SU-DHL-6 (cell line): ENCODE results near the gene DTNBP1.

Experiments used
- H2AFZ ChIP-seq: fragments of 200-600 bp; sonication (generic); 2 replicates; pipeline ENCODE4 v1.6.1; 2014; ENCODE audit warnings: low read depth, mild to moderate bottlenecking, moderate library complexity, mixed read lengths, antibody characterized with exemption, low read length; ENCODE audit not compliant: severe bottlenecking
- H3F3A ChIP-seq: fragments of 200-600 bp; shearing (Covaris generic); 2 replicates; pipeline ENCODE4 v1.6.0; 2016; ENCODE audit warnings: antibody characterized with exemption, mild to moderate bottlenecking; ENCODE audit not compliant: insufficient read depth
- H3K27ac ChIP-seq: fragments of 200-600 bp; sonication (generic); 2 replicates; pipeline ENCODE4 v1.5.1; 2016; ENCODE audit warnings: low read depth, mild to moderate bottlenecking, low read length, moderate library complexity, mixed read lengths
- H3K27me3 ChIP-seq: fragments of 200-600 bp; sonication (generic), shearing (Covaris generic); 2 replicates; pipeline ENCODE4 v1.6.0; 2014; ENCODE audit warnings: mild to moderate bottlenecking, low read length
- H3K36me3 ChIP-seq: fragments of 200-600 bp; sonication (generic); 2 replicates; pipeline ENCODE4 v1.6.1; 2014; ENCODE audit warnings: mild to moderate bottlenecking, low read length, mixed read lengths
- H3K4me2 ChIP-seq: fragments of 300-600, 200-600 bp; shearing (Covaris generic), sonication (generic); 2 replicates; pipeline ENCODE4 v1.6.0; 2014; ENCODE audit warnings: low read length, low read depth, mild to moderate bottlenecking; ENCODE audit not compliant: poor library complexity, severe bottlenecking
- H3K4me3 ChIP-seq: fragments of 200-600 bp; sonication (generic); 2 replicates; pipeline ENCODE4 v1.5.1; 2014; ENCODE audit warnings: antibody characterized with exemption, low read length, mild to moderate bottlenecking, mixed read lengths; ENCODE audit not compliant: insufficient read depth, poor library complexity, severe bottlenecking
- H3K79me2 ChIP-seq: fragments of 200-600 bp; sonication (generic); 2 replicates; pipeline ENCODE4 v1.6.1; 2014; ENCODE audit warnings: mild to moderate bottlenecking, low read length, moderate library complexity; ENCODE audit not compliant: insufficient read depth
- H3K9ac ChIP-seq: fragments of 200-600 bp; sonication (generic); 2 replicates; pipeline ENCODE4 v1.7.0; 2014; ENCODE audit warnings: mild to moderate bottlenecking, low read length
- H3K9me2 ChIP-seq: fragments of 200-600 bp; sonication (generic); replicated peaks from 2 replicates; pipeline ENCODE4 v1.6.1; 2014; ENCODE audit warnings: low read length; ENCODE audit not compliant: insufficient read depth
- H3K9me3 ChIP-seq: fragments of 200-600 bp; sonication (generic); 2 replicates; pipeline ENCODE4 v1.6.1; 2014; ENCODE audit warnings: low read length, mixed read lengths; ENCODE audit not compliant: insufficient read depth
- H4K20me1 ChIP-seq: fragments of 200-600 bp; sonication (generic); 2 replicates; pipeline ENCODE4 v1.6.1; 2014; ENCODE audit warnings: low read depth, mild to moderate bottlenecking, antibody characterized with exemption, low read length, moderate library complexity, mixed read lengths
- CTCF ChIP-seq: fragments of 200-600 bp; sonication (generic); IDR thresholded peaks from one replicate; pipeline ENCODE4 v1.5.1; 2017; ENCODE audit warnings: antibody characterized with exemption, mild to moderate bottlenecking, low read length, moderate library complexity; ENCODE audit not compliant: insufficient read depth, poor library complexity, severe bottlenecking
- EZH2phosphoT487 ChIP-seq: fragments of 200-600 bp; sonication (generic), shearing (Covaris generic); conservative IDR thresholded peaks from 2 replicates; pipeline ENCODE4 v1.6.1; 2018; ENCODE audit warnings: mild to moderate bottlenecking, antibody characterized with exemption, low read length, moderate library complexity, mixed read lengths

Gene DTNBP1

DNA sequence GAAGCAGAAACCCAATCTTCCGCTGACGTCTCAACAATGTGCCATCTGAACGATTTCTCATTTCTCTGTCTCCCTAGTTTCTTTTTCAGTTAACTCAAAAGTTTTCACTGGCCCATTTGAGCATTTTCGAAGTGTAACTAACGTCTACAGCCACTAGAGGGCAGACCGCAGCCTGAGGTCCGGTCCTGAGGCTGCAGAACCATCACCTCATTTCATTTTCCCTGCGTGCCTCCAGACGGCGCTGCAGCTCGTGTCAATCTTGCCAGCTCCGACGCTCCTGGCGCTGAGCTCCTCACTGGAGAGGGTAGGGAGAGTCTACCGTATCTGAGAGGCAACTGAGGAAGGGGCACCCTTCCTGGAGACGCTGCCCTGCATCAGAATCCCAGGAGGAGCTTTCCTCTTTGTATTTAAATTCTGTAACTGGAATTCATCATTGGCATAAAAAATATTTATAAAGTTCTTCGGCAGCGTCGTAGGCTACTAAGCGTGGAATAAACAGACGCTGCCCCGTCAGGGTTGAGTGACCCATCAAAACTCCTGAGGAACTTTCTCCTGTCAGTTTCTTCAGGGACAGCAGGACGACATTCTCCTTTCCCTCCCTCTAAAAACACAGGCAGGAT, 28.5 kb upstream of the DTNBP1 start:
- H3K36me3 ChIP-seq: no peaks in the 10 kb centered on the region
- TF ChIP-seq CTCF (peak; percentile 100), EZH2phosphoT487 (no peak)
- H3F3A ChIP-seq: no peaks in the 10 kb centered on the region
- H3K27ac ChIP-seq: no peak overlapping the region
- peak overlapping the region; percentile 50 for H3K4me2 ChIP-seq
- H3K9me3 ChIP-seq: no peaks in the 10 kb centered on the region
- no peaks in the 10 kb centered on the region for H4K20me1 ChIP-seq
- peak overlapping the region; percentile 31 for H3K9ac ChIP-seq
- H2AFZ ChIP-seq: peak overlapping the region; percentile 79
- no peaks in the 10 kb centered on the region for H3K27me3 ChIP-seq
- H3K4me3 ChIP-seq: peak overlapping the region; percentile 20
- no peaks in the 10 kb centered on the region for H3K9me2 ChIP-seq
- no peaks in the 10 kb centered on the region for H3K79me2 ChIP-seq

DNA sequence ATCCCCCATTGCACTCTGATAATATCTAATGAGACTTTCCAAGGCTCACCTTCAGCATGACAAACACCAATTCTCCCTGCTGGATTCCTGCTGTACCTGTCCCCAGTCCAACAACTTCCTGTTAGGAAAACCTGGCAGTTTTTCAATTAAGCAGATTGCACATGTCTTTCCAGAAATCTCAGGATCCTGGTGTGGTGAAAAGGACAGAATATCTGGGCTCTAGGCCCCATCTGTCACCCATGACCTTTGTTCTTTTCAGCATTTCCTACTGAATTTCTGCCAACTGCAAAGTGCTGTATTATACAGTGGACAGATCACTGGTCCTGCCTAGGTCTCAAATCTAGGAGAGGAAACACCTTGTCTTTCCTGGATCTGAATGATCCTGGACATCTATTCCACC, 27.7 kb upstream of the DTNBP1 start:
- Histone ChIP-seq H3K27me3 (no peaks in the 10 kb centered on the region), H3K27ac (no peak overlapping the region), H3K9ac (peak overlapping the region; percentile 31), H2AFZ (peak overlapping the region; percentile 49), H4K20me1 (no peaks in the 10 kb centered on the region), H3K79me2 (no peaks in the 10 kb centered on the region), H3K4me3 (no peak overlapping the region), H3K9me2 (no peaks in the 10 kb centered on the region), H3K4me2 (peak overlapping the region; percentile 50), H3F3A (no peaks in the 10 kb centered on the region), H3K9me3 (no peaks in the 10 kb centered on the region), H3K36me3 (no peaks in the 10 kb centered on the region)
- TF ChIP-seq CTCF (no peak), EZH2phosphoT487 (no peak)

DNA sequence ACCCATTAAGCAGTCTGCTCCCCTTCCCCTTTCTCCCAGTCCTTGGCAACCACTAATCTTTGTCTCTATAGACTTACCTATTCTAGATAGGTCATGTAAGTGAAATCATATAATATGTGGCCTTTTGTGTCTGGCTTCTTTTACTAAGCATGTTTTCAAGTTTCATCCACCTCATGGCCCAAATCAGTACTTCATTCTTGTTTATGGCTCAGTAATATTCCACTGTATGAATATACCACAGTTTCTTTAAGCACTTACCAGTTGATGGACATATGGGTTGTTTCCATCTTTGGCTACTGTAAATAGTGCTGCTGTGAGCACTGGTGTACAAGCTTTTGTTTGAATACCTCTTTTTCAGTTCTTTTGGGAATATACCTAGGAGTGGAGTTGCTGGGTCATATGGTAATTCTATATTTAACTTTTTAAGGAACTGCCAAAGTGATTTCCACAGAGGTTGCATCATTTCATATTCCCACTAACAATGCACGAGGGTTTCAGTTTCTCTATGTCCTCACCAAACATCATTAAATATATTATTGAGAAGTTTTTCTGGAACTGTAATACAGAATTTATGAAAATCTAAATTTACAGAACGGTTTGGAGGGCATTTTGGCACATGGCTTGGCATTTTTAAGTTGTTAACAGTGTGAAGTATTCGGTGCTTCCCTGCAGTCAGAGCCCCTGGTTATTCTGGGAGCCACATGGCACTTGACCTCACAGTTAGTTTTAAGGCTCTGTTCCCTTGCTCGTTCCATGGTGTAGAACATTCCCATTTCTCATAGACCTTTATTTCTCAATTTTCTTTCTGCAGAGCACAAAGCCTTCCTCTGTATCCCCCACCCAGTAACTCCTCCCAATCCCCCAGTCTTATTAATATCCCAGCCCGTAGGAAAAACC, 27.0 kb upstream of the DTNBP1 start:
- Histone ChIP-seq H3K4me3 (no peak overlapping the region), H3K9me2 (no peaks in the 10 kb centered on the region), H4K20me1 (no peaks in the 10 kb centered on the region), H2AFZ (peak overlapping the region; percentile 49), H3K27ac (no peak overlapping the region), H3K9ac (no peak overlapping the region), H3K36me3 (no peaks in the 10 kb centered on the region), H3F3A (no peaks in the 10 kb centered on the region), H3K9me3 (no peaks in the 10 kb centered on the region), H3K79me2 (no peaks in the 10 kb centered on the region), H3K27me3 (no peaks in the 10 kb centered on the region), H3K4me2 (no peak overlapping the region)
- no peak for TF ChIP-seq CTCF
- no peak for TF ChIP-seq EZH2phosphoT487
